Activated naive CD8-positive, alpha-beta T cell treated with anti-CD3 and anti-CD28 coated beads, Interleukin-2, amount 10 ng/mL, durations not matched to agents 7 days and 5 days (primary cell): Measurements from ENCODE around the gene GXYLT1. TPM values are rescaled to one million over a fixed set of nuclear protein-coding genes. Genes with fewer than 3 reads are reported as not detected.
A peak's percentile ranks its signal among the peaks of the same experiment; 100 is the strongest.

Source experiments
- ATAC-seq: fragments of 150-1000 bp; cut with Tn5 transposase; one replicate; pipeline ENCODE4 v1.10.0; 2021; ENCODE audit warnings: low read depth, moderate library complexity
- POLR2A ChIA-PET: fragments of 350-600 bp; sonication (Branson Sonifier 250); formaldehyde crosslinking; loops from one replicate; lab custom pipeline; 2021; ENCODE audit warnings: antibody characterized with exemption; lab: Charles Lee
- DNase-seq: peaks from one replicate; pipeline ENCODE4 v3.0.0; 2021
- H3K27ac Mint-ChIP-seq: one replicate; pipeline ENCODE4 v1.8.0; 2022; ENCODE audit warnings: mild to moderate bottlenecking, mixed read lengths
- H3K27me3 Mint-ChIP-seq: one replicate; pipeline ENCODE4 v1.8.0; 2022; ENCODE audit warnings: mild to moderate bottlenecking, moderate library complexity, mixed read lengths
- H3K36me3 Mint-ChIP-seq: one replicate; pipeline ENCODE4 v1.8.0; 2021; ENCODE audit warnings: mild to moderate bottlenecking, mixed read lengths
- H3K4me1 Mint-ChIP-seq: one replicate; pipeline ENCODE4 v1.8.0; 2021; ENCODE audit warnings: mixed read lengths
- H3K4me3 Mint-ChIP-seq: one replicate; pipeline ENCODE4 v1.8.0; 2022; ENCODE audit warnings: mild to moderate bottlenecking, moderate library complexity, mixed read lengths
- H3K9me3 Mint-ChIP-seq: one replicate; pipeline ENCODE4 v1.8.0; 2021; ENCODE audit warnings: mixed read lengths
- total RNA-seq, 2 experiments: library from RNA; stranded (reverse); gene quantifications; one replicate each; pipeline ENCODE4 v1.2.3, GENCODE V29; 2021

GXYLT1 gene
- total RNA-seq, 2 experiments from 2014 or later, result 9.0 TPM

- peaks cover under 1% of the 10 kb centered on the region for H3K4me1 Mint-ChIP-seq
- POLR2A ChIA-PET, result no interaction called here
- H3K4me3 Mint-ChIP-seq, result no peak overlapping the region
- no peak for ATAC-seq
- no peaks in the 10 kb centered on the region for H3K9me3 Mint-ChIP-seq
- H3K27me3 Mint-ChIP-seq, result no peaks in the 10 kb centered on the region
- DNase-seq, result no peak
- H3K36me3 Mint-ChIP-seq, result peaks cover 6% of the 10 kb centered on the region
- no peak overlapping the region for H3K27ac Mint-ChIP-seq
Observed at GRCh38 chr12:42104087-42104486, 40.6 kb downstream of the GXYLT1 start.

GRCh38 chr12:42103155-42103554 lies 41.5 kb downstream of the GXYLT1 start:
- no peaks in the 10 kb centered on the region for H3K9me3 Mint-ChIP-seq
- DNase-seq (no peak), ATAC-seq (no peak)
- no peaks in the 10 kb centered on the region for H3K27me3 Mint-ChIP-seq
- no peak overlapping the region for H3K27ac Mint-ChIP-seq
- POLR2A ChIA-PET, result no interaction called here
- H3K36me3 Mint-ChIP-seq, result peaks cover 3% of the 10 kb centered on the region
- H3K4me3 Mint-ChIP-seq, result no peak overlapping the region
- peaks cover 6% of the 10 kb centered on the region for H3K4me1 Mint-ChIP-seq

DNA sequence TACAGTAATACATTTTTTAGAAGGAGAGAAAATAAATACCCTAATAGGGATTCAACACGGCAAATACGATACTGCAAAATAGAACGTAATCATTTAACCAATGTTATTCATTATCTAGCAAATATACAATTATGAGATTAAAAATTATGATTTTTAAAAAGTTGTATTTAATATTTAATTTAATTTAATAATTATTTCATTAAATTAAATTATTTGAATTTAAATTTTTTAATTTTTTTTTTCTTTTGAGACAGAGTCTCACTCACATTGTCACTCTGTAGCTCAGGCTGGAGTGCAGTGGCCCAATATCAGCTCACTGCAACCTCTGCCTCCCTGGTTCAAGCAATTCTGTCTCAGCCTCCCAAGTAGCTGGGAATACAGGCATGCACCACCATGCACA lies 42.0 kb downstream of the GXYLT1 start:
- ATAC-seq (no peak), DNase-seq (no peak)
- Mint-ChIP-seq H3K4me1 (peaks cover 9% of the 10 kb centered on the region), H3K9me3 (no peaks in the 10 kb centered on the region), H3K36me3 (peaks cover 3% of the 10 kb centered on the region), H3K4me3 (no peak overlapping the region), H3K27ac (no peak overlapping the region), H3K27me3 (no peaks in the 10 kb centered on the region)
- POLR2A ChIA-PET, result no interaction called here

- H3K27me3 Mint-ChIP-seq, result no peaks in the 10 kb centered on the region
- POLR2A ChIA-PET, result interaction anchor here (1.8 kb wide), 1 partner anchor 46 kb away, joined by 6 read pairs; the partner anchor contains the start of gene GXYLT1
- no peak overlapping the region for H3K27ac Mint-ChIP-seq
- no peak overlapping the region for H3K4me3 Mint-ChIP-seq
- peaks cover 23% of the 10 kb centered on the region for H3K4me1 Mint-ChIP-seq
- H3K36me3 Mint-ChIP-seq, result peaks cover 15% of the 10 kb centered on the region
- DNase-seq (no peak), ATAC-seq (no peak)
- H3K9me3 Mint-ChIP-seq, result no peaks in the 10 kb centered on the region
Observed at GRCh38 chr12:42099433-42099832, 45.2 kb downstream of the GXYLT1 start.

DNA sequence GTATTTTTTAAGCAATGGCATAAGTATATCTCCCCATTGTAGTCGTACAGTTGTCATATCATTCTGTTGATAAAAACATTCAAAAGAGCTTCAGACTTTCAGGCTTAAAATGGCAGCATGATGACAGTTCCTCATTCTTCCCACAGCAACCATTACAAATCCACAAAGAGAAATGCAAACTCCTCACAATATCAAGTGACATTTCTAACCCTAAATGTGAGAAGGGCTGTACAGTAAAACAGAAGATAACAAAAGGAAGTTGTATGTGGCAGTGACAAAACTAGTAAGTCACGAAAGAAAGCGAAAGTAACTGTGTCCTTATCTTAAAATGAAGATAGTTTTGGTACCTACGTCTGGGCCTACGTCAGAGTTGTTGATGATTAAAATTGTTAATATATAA lies 46.7 kb downstream of the GXYLT1 start:
- Mint-ChIP-seq H3K27me3 (no peaks in the 10 kb centered on the region), H3K27ac (peak overlapping the region; percentile 97), H3K36me3 (peaks cover 17% of the 10 kb centered on the region), H3K4me3 (peak overlapping the region; percentile 79), H3K4me1 (peaks cover 24% of the 10 kb centered on the region), H3K9me3 (no peaks in the 10 kb centered on the region)
- no peak for DNase-seq
- ATAC-seq, result peak; percentile 84
- POLR2A ChIA-PET, result interaction anchor here (0.6 to 1.8 kb wide), 2 partner anchors 47 to 206 kb away, joined by 3 to 6 read pairs; partner anchors contain the start of gene GXYLT1

DNA sequence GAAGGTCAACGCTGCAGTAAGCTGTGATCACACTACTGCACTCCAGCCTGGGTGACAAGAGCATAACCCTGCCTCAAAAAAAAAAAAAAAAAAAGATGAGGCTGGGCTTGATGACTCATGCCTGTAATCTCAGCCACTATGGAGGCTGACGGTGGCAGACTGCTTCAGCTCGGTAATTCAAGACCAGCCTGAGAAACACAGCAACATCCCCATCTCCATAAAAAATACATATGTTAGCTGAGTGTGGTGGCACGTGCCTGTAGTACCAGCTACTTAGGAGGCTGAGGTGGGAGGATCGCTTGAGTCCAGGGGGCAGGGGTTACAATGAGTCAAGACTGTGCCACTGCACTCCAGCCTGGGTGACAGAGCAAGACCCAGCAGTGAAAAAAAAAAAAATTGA lies 50.4 kb downstream of the GXYLT1 start:
- peak overlapping the region; percentile 51 for H3K4me3 Mint-ChIP-seq
- no peak overlapping the region for H3K27ac Mint-ChIP-seq

GRCh38 chr12:42091769-42092168 lies 52.9 kb downstream of the GXYLT1 start:
- no peak overlapping the region for H3K27ac Mint-ChIP-seq

More for the DNA sequence above, 50.4 kb downstream of the GXYLT1 start:
- no peaks in the 10 kb centered on the region for H3K27me3 Mint-ChIP-seq
- DNase-seq (no peak), ATAC-seq (peak; percentile 61)
- H3K36me3 Mint-ChIP-seq, result peaks cover 28% of the 10 kb centered on the region
- no peaks in the 10 kb centered on the region for H3K9me3 Mint-ChIP-seq
- peaks cover 26% of the 10 kb centered on the region for H3K4me1 Mint-ChIP-seq
- POLR2A ChIA-PET, result interaction anchor here (1.1 kb wide), 1 partner anchor 232 kb away, joined by 5 read pairs; no protein-coding TSS in a partner anchor

GRCh38 chr12:42090899-42091298 lies 53.8 kb downstream of the GXYLT1 start:
- Mint-ChIP-seq H3K4me1 (peaks cover 9% of the 10 kb centered on the region), H3K4me3 (no peak overlapping the region), H3K27ac (no peak overlapping the region), H3K36me3 (peaks cover 33% of the 10 kb centered on the region), H3K27me3 (no peaks in the 10 kb centered on the region), H3K9me3 (no peaks in the 10 kb centered on the region)
- DNase-seq (no peak), ATAC-seq (no peak)
- POLR2A ChIA-PET, result no interaction called here

More at GRCh38 chr12:42091769-42092168, 52.9 kb downstream of the GXYLT1 start:
- Mint-ChIP-seq H3K27me3 (no peaks in the 10 kb centered on the region), H3K36me3 (peaks cover 34% of the 10 kb centered on the region), H3K4me1 (peaks cover 14% of the 10 kb centered on the region), H3K4me3 (no peak overlapping the region), H3K9me3 (no peaks in the 10 kb centered on the region)
- ATAC-seq (no peak), DNase-seq (no peak)
- POLR2A ChIA-PET, result no interaction called here

- no peaks in the 10 kb centered on the region for H3K27me3 Mint-ChIP-seq
- POLR2A ChIA-PET, result no interaction called here
- no peak for DNase-seq
- ATAC-seq, result no peak
- H3K9me3 Mint-ChIP-seq, result no peaks in the 10 kb centered on the region
- no peak overlapping the region for H3K4me3 Mint-ChIP-seq
- H3K36me3 Mint-ChIP-seq, result peaks cover 28% of the 10 kb centered on the region
- H3K4me1 Mint-ChIP-seq, result no peaks in the 10 kb centered on the region
- H3K27ac Mint-ChIP-seq, result no peak overlapping the region
Observed at GRCh38 chr12:42086031-42086430, 58.6 kb downstream of the GXYLT1 start.

DNA sequence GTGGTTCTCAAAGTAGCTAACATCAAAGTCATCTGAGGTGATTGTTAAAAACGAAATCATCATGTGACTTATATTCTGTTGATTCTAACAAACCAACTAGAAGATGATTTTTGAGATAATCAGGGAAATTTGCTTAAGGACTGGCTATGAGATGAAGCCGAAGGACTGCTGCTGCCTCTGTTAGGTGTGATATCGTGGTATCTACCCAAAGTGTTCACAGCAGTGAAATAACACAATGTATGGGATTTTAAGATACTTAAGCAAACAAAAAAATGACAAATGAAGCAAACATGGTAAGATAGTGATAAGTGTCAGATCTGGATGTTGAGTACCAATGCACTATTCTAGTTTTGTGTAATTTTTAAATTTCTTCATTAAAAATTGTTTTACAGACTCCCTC lies 59.1 kb downstream of the GXYLT1 start:
- no peak overlapping the region for H3K4me3 Mint-ChIP-seq
- no peaks in the 10 kb centered on the region for H3K27me3 Mint-ChIP-seq
- H3K4me1 Mint-ChIP-seq, result no peaks in the 10 kb centered on the region
- H3K9me3 Mint-ChIP-seq, result no peaks in the 10 kb centered on the region
- POLR2A ChIA-PET, result no interaction called here
- no peak for DNase-seq
- peaks cover 28% of the 10 kb centered on the region for H3K36me3 Mint-ChIP-seq
- no peak for ATAC-seq
- no peak overlapping the region for H3K27ac Mint-ChIP-seq

DNA sequence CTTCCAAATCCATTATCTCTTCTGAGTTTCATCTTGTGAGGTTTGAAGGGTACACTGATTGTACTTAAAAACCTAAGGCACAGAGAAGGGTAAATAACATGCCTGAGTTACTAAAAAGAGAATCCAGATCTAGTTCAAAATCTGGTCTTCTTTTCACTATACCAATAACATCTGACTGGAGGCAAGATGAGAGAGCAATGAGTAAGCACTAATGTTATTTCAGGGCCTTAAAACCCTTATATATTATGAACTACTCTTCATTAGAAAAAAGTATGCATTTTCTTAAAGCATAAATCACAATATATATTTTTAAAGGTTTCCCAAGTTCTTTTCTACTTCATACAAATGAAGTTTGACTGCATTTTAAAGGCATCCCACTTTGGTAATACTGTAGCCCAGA lies 60.2 kb downstream of the GXYLT1 start:
- POLR2A ChIA-PET, result no interaction called here
- Mint-ChIP-seq H3K36me3 (peaks cover 27% of the 10 kb centered on the region), H3K9me3 (no peaks in the 10 kb centered on the region), H3K27me3 (no peaks in the 10 kb centered on the region), H3K4me1 (no peaks in the 10 kb centered on the region), H3K4me3 (no peak overlapping the region), H3K27ac (no peak overlapping the region)
- DNase-seq (no peak), ATAC-seq (no peak)

- H3K36me3 Mint-ChIP-seq, result peaks cover 4% of the 10 kb centered on the region
- no peaks in the 10 kb centered on the region for H3K4me1 Mint-ChIP-seq
- ATAC-seq, result no peak
- no peaks in the 10 kb centered on the region for H3K27me3 Mint-ChIP-seq
- DNase-seq, result no peak
- H3K9me3 Mint-ChIP-seq, result no peaks in the 10 kb centered on the region
- POLR2A ChIA-PET, result no interaction called here
- H3K27ac Mint-ChIP-seq, result no peak overlapping the region
- H3K4me3 Mint-ChIP-seq, result no peak overlapping the region
Observed at GRCh38 chr12:42076976-42077375, 67.7 kb downstream of the GXYLT1 start.

DNA sequence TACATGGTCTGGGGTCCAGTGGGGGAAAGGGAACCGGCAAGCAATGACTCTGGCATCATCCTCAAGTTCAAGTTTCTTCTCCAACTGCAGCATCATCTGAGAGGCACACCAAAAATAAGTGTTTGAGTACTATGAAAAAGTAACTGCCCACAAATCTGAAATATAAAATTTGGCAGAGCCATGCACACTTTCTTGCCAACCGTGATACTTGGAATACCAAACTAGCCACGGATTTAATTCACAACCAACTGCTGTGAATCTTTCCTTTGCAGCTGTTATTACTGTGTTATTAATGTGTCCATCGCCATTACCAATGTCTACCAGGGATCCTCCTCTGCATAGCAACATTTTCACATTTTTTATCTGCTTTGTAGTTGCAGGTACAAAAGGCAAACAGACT lies 74.6 kb downstream of the GXYLT1 start:
- Mint-ChIP-seq H3K9me3 (peaks cover under 1% of the 10 kb centered on the region), H3K4me3 (no peak overlapping the region), H3K4me1 (no peaks in the 10 kb centered on the region), H3K27ac (no peak overlapping the region), H3K27me3 (no peaks in the 10 kb centered on the region), H3K36me3 (no peaks in the 10 kb centered on the region)
- POLR2A ChIA-PET, result no interaction called here
- no peak for DNase-seq
- ATAC-seq, result no peak

DNA sequence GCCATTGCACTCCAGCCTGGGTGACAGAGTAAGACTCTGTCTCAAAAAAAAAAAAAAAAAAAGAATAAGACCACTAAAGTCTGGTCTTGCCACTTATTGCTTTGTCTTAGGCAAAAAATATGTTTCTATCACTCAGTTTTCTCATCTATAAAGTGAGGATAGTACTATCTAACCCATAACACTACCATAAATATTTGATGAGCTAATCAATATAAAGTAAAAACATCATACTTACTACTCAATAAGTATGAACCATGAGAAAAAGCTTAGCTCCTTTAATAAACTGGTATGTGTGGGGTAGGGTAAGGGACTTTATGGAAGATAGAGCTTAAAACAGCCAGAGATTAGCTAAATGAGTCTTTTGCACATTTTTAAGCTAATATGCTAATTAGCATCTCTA lies 85.5 kb downstream of the GXYLT1 start:
- Mint-ChIP-seq H3K27ac (no peak overlapping the region), H3K4me1 (peaks cover 3% of the 10 kb centered on the region), H3K27me3 (no peaks in the 10 kb centered on the region), H3K4me3 (no peak overlapping the region), H3K36me3 (no peaks in the 10 kb centered on the region), H3K9me3 (peaks cover 3% of the 10 kb centered on the region)
- POLR2A ChIA-PET, result no interaction called here
- DNase-seq (no peak), ATAC-seq (no peak)

DNA sequence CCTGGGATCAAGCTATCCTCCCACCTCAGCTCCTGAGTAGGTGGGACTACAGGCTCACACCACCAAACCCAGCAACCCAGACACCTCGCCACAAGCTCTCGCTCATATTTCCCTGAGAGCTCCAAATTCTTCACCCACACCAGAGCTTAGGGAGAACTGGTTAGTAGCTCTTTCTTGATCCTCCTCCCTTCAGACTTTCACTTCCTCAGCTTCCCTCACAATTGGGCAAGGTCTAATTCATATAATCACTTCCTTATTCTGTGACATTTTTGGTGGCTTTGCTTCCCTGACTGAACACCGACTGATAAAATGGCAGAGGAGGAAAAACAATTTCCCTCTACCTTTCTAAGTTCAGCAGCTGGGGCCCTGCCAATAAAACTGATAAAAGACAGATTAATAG lies 88.5 kb downstream of the GXYLT1 start:
- no peaks in the 10 kb centered on the region for H3K27me3 Mint-ChIP-seq
- no peaks in the 10 kb centered on the region for H3K36me3 Mint-ChIP-seq
- DNase-seq, result no peak
- no peak overlapping the region for H3K27ac Mint-ChIP-seq
- peaks cover 2% of the 10 kb centered on the region for H3K9me3 Mint-ChIP-seq
- POLR2A ChIA-PET, result no interaction called here
- no peak overlapping the region for H3K4me3 Mint-ChIP-seq
- peaks cover 3% of the 10 kb centered on the region for H3K4me1 Mint-ChIP-seq
- no peak for ATAC-seq
